HPDE6-E6E7 (cell line): ENCODE results near the gene DEFB132.

Source experiments
- DNase-seq: peaks from one replicate; pipeline ENCODE4 v3.0.0; 2011; ENCODE audit warnings: missing footprints; ENCODE audit errors: extremely low spot score

The DEFB132 gene

DNA sequence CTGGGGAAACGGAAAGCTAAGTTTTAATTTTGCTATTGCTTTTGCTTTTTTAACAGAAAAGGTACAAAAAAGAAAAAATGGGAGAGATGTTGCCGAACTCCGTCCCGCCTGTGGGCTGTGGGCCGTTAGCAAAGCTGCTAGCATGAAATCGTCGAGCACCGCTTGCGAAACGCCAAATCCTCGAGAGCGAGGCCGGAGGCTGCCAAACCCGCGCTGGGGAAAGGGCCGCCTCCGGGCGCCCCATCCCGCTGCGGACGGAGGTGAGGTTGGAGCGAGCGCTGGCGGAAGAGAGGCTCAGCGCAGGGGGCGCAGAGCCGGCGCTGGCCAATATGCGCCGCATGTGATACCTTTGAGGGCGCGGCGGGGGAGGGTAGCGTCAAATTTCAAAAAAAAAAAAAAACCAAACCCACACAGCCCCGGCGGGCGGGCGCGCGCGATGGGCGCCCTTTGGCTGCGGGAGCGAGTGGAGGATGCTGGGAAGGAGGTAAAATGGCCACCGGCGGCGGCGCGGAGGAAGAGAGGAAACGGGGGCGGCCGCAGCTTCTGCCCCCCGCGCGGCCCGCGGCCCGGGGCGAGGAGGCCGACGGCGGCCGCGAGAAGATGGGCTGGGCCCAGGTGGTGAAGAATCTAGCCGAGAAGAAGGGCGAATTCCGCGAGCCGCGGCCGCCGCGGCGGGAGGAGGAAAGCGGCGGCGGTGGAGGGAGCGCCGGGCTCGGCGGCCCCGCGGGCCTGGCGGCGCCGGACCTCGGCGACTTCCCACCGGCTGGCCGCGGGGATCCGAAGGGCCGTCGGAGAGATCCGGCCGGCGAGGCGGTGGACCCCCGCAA is 39.8 kb downstream of the DEFB132 start, which contains the start of gene ZCCHC3:
Gene ZCCHC3 (plus strand): TSS at position 473 of the 827 bp plus-strand sequence. CDS start 17 bp downstream, at position 490.
- DNase-seq: peak; percentile 92

DNA sequence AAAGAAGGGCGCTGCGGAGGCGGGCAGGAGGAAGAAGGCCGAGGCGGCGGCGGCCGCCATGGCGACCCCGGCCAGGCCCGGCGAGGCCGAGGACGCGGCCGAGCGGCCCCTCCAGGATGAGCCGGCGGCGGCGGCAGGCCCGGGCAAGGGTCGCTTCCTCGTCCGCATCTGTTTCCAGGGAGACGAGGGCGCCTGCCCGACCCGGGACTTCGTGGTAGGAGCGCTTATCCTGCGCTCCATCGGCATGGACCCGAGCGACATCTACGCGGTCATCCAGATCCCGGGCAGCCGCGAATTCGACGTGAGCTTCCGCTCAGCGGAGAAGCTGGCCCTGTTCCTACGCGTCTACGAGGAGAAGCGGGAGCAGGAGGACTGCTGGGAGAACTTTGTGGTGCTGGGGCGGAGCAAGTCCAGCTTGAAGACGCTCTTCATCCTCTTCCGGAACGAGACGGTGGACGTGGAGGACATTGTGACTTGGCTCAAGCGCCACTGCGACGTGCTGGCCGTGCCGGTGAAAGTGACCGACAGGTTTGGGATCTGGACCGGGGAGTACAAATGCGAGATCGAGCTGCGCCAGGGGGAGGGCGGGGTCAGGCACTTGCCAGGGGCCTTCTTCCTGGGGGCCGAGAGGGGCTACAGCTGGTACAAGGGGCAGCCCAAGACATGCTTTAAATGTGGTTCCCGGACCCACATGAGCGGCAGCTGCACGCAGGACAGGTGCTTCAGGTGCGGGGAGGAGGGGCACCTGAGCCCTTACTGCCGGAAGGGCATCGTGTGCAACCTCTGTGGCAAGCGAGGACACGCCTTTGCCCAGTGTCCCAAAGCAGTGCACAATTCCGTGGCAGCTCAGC is 40.6 kb downstream of the DEFB132 start:
- peak; percentile 72 for DNase-seq

DNA sequence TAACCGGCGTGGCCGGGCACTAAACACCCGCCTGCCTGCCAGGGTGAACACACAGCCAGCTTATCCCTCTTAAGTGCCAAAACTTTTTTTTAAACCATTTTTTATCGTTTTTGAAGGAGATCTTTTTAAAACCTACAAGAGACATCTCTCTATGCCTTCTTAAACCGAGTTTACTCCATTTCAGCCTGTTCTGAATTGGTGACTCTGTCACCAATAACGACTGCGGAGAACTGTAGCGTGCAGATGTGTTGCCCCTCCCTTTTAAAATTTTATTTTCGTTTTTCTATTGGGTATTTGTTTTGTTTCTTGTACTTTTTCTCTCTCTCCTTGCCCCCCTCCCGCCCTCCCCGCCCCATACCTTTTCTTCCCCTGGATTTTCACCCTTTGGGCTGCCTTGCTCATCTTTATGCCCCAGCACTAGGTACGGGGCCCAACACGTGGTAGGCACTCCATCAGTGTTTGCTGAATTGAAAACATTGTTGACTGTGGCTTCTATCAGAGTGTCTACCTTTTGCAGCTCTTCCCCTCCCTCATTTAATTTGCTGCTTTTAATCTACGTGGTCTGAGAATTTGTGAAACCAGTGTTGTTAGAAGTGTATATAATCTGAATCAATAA is 41.4 kb downstream of the DEFB132 start:
- no peak for DNase-seq

GRCh38 chr20:300345-300990 is 42.9 kb downstream of the DEFB132 start:
- no peak for DNase-seq

DNA sequence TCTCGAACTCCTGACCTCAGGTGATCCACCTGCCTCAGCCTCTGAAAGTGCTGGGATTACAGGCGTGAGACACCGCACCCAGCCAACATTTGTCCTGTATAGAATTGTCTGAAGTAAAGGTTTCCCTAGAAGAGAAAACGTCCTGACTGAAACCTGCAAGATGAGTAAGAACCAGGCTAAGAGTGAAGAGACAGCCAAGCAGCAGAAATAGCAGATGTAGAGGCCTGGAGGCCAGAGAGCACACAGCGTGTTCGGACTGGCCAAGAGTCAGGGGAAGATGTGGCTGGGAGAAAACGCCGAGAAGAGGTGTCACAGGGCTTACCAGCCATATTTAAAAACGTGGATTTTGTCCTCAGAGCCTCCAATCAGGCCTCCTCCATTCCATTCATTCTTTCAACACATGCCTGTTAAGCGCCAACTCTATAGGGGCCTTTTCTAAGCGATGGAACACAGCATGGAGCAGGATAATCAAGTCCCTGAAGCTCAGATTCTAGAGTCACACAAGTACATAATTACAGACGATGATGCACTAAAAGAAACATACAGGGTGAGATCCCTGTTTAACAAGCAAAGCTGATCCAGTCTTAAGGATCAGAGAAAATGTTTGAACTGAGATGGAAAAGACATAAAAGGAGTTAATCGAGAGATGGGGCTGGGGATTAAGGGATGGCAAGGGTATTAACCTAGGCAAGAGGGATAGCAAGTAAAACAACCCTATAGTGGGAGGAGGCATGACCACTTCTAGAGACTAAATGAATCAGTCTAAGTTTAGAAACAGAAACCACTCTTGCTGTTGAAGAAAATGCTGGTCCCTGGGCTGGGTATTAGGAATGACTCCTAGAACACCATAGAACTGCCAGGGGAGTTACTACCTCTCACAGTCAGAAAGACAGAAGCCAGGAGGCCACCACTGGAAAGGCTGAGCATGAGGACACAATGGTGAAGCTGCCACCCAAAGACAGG is 44.6 kb downstream of the DEFB132 start:
- no peak for DNase-seq

GRCh38 chr20:305745-306144 is 48.2 kb downstream of the DEFB132 start:
- DNase-seq: no peak

DNA sequence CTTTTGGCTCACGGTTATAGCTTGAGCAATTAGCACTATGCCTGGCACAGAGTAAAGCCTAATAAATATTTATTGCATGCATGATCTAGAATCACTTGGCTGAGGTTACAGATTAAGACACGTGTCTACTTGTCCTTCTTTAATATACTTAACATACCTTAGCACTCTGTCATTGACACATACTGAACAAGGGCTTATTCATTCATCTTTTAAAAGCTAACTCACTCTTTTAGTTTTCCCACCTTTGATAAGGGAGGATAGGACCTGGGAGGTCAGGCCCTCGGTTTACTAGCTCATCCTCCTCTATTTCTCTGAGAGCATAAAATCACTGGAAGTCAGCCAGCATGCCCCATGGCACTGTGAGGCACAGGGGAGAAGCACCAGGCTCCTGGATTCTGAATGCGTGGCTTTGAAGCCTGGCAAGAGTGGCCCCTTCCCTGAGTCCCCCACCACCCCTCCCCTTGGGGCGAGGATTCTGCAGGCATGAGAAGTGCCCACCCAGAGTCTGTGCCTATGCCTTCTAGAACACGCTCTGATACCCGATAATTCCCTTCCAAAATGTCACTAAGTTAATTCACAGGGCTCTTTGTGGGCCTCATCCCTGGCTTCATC is 51.0 kb downstream of the DEFB132 start:
- peak; percentile 72 for DNase-seq

DNA sequence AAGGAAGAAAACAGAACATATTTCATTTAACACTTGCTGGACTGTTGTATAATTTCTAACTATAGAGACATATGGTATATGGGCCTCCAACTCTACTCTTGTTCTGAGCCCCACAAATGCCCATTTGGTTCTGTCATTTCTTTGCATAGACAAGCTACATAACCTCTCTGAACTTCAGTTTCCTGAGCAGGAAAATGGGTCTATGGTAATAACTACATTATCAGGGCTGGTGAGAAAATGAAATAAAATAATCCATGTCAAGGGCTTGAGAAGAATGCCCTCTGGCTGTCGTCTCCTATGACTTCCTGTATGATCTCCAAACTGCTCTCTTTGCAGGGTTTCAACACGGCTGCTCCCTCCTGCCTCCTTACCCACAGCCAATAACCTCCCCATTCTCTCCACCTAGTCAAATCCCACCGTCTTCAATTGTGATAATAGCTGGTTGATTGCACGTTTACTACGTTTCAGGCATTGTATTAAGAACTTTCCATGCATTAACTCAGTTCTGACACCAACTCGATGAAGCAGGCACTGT is 51.8 kb downstream of the DEFB132 start:
- DNase-seq: no peak

DNA sequence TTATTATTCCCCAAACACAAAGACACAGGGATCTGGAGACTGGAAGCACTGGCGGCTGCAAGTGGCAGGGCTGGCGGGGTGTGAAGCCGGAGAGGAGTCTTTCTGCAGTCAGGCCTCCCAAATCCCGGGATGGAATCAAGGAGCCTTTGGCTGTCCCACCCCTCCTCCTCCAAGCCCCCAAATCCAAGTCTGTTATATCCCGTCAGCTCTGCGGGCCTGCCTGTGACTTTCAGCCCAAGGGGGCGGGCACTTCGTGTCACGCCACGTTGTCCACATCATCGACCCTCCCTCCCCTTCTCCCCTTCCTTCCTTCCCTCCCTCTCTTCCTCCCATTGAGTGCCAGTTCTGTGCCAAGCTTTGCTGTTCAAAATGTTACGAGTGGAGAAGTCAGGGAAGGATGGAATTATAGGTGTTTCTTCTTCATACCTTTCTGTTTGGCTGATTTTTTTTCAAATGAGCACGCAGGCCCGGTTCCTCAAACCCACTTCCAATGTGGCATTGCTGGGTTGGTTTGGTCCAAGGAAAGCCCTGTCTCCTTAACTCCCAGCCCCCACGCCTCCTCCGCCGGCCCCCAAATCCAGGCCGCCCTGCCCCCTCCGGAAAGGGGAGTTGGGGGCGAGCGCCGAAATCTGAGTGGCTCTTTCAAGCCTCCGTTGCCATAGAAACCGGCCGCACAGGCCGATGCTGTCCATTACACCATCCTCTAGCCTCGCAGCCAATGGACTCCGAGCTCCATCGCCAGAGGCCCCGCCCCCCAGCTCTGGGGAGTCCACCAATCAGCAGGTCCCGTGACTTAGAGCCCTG is 52.5 kb downstream of the DEFB132 start:
- DNase-seq: no peak

DNA sequence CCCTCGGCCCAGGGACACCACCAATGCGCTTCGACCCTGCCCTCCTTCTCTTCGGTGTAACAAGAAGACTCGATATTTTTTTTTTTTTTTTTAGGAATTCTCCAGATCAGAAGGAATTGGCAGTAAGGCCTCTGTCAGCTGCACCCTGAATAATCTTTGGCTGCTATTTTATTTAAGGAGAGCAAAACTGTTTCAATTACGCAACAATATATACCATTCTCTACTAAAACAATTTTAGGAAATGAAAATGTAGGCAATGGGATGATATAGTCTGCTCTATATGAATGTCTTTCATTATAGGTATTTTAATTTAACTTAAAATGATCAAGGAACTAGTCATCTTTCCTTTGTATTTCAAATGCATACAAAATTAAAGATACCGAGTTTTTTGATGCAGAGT is 53.1 kb downstream of the DEFB132 start:
- DNase-seq: no peak
